Measurements from ENCODE around the gene RC3H1.

Gene RC3H1

GRCh38 chr1:173963477-173963876 is 58.7 kb downstream of the RC3H1 start:
- in situ Hi-C loops (cut with HindIII; ENCODE audit: low sequenced_read_pairs) = no loop called here
- H3K4me3 ChIP-seq (ENCODE audit: low read depth, low read length) = no peak overlapping the region
- DNase-seq (ENCODE audit: low read depth) = no peak
- no peak for TF ChIP-seq CTCF (IDR thresholded peaks at IDR 0.05; ENCODE audit: low read depth, low read length, missing control alignments)

- no peak for TF ChIP-seq CTCF (IDR thresholded peaks at IDR 0.05; ENCODE audit: low read depth, low read length, missing control alignments)
- no peak for DNase-seq (ENCODE audit: low read depth)
These were observed 61.5 kb downstream of the RC3H1 start for GRCh38 chr1:173960625-173961024.

DNA sequence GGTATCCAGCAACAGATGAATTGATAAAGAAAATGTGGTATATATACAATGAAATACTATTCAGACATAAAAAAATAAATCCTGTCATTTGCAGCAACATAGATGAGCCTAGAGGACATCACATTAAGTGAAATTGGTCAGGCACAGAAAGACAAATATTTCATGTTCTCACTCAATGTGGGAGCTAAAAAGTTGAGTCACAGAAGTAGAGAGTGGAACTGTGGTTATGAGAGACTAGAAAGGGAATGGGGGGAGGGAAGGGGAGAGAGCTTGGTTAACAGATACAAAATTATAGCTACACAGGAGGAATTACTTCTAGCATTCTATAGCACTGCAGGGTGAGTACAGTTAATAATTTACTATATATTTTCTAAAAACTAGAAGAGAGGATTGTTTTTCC is 68.0 kb downstream of the RC3H1 start:
- in situ Hi-C loops (cut with HindIII; ENCODE audit: low sequenced_read_pairs) = no loop called here
- no peak for TF ChIP-seq CTCF (IDR thresholded peaks at IDR 0.05; ENCODE audit: low read depth, low read length, missing control alignments)
- no peak overlapping the region for H3K4me3 ChIP-seq (ENCODE audit: low read depth, low read length)
- no peak for DNase-seq (ENCODE audit: low read depth)

More at GRCh38 chr1:173960625-173961024, 61.5 kb downstream of the RC3H1 start:
- H3K4me3 ChIP-seq (ENCODE audit: low read depth, low read length) = no peak overlapping the region
- in situ Hi-C loops (cut with HindIII; ENCODE audit: low sequenced_read_pairs) = no loop called here

DNA sequence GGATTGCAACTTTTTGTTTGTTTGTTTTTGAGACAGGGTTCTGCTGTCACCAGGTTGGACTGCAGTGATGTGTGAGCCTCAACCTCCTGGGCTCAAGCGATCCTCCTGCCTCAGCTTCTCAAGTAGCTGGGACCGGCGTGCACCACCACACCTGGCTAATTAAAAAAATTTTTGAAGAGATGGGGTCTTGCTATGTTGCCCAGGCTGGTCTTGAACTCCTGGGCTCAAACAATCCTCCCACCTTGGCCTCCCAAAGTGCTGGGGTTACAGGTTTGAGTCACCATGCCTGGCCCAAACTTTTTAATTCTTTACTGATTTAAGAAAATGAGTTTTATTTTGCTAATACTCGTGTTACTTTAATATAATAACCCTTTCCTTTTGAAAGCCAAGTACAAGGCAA is 73.6 kb downstream of the RC3H1 start:
- in situ Hi-C loops (cut with HindIII; ENCODE audit: low sequenced_read_pairs) = no loop called here
- no peak for DNase-seq (ENCODE audit: low read depth)
- no peak overlapping the region for H3K4me3 ChIP-seq (ENCODE audit: low read depth, low read length)
- TF ChIP-seq CTCF (IDR thresholded peaks at IDR 0.05; ENCODE audit: low read depth, low read length, missing control alignments) = no peak

- H3K4me3 ChIP-seq (ENCODE audit: low read depth, low read length) = no peak overlapping the region
- in situ Hi-C loops (cut with HindIII; ENCODE audit: low sequenced_read_pairs) = no loop called here
These were observed 75.7 kb downstream of the RC3H1 start for GRCh38 chr1:173946380-173946921.

GRCh38 chr1:173937062-173937461 is 85.1 kb downstream of the RC3H1 start:
- H3K4me3 ChIP-seq (ENCODE audit: low read depth, low read length) = no peak overlapping the region
- DNase-seq (ENCODE audit: low read depth) = no peak
- in situ Hi-C loops (cut with HindIII; ENCODE audit: low sequenced_read_pairs) = no loop called here
- TF ChIP-seq CTCF (IDR thresholded peaks at IDR 0.05; ENCODE audit: low read depth, low read length, missing control alignments) = no peak

More at GRCh38 chr1:173946380-173946921, 75.7 kb downstream of the RC3H1 start:
- no peak for DNase-seq (ENCODE audit: low read depth)
- TF ChIP-seq CTCF (IDR thresholded peaks at IDR 0.05; ENCODE audit: low read depth, low read length, missing control alignments) = no peak
